MM.1S (cell line): ENCODE measurements around the gene ANKRD65.

Source experiments
- EZH2 ChIP-seq: fragments of 300-600 bp; sonication (generic); optimal IDR thresholded peaks from 2 replicates; pipeline ENCODE3; 2017; ENCODE audit warnings: low read depth, mild to moderate bottlenecking, antibody characterized with exemption, low read length, mixed read lengths
- EZH2phosphoT487 ChIP-seq: fragments of 300-600 bp; sonication (generic); IDR thresholded peaks from 2 replicates; pipeline ENCODE4 v1.6.1; 2018; ENCODE audit warnings: antibody characterized with exemption, low read length
- TF ChIP-seq, protein P1 (sequence below): fragments of 300-600 bp; sonication (generic); IDR thresholded peaks from 2 replicates; pipeline ENCODE4 v1.5.1; 2016; ENCODE audit warnings: antibody characterized with exemption, low read length, mixed read lengths

DNA sequence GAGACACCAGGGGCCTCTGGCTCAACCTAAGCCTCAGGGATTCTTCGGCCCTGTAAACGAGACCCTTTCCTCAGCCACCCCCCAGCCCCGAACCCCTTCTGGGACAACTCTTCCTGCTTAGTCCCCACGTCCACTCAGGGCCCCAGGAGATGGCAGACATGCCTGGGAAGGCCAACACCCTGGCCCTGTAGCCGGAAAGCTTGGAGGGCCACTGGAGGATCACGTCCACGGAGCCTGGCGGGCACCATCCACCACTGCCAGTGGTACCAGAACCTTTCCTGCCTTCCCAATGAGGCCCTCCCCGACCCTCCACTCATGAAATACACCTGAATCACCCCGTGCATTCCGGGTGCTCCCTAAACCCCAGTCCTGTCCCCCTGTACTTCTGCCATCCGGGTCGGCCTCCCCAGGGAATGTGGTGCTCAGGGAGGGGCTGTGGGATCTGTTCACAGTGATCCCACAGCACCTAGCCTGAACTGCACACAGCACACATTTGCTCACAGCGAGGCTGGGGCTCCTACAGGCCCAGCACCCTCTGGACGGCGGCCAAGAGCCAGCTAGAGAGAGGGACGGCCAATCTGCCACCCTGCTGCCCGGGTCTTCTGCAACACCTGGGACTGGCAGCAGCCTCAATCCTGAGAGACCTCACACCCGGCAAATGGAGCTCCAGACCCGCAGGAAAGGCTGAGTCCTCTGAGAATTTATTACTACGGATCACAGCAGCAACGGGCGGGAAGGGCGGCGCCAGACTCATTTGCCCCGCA is 47.8 kb downstream of the ANKRD65 start:
- TF ChIP-seq, protein P1, sequence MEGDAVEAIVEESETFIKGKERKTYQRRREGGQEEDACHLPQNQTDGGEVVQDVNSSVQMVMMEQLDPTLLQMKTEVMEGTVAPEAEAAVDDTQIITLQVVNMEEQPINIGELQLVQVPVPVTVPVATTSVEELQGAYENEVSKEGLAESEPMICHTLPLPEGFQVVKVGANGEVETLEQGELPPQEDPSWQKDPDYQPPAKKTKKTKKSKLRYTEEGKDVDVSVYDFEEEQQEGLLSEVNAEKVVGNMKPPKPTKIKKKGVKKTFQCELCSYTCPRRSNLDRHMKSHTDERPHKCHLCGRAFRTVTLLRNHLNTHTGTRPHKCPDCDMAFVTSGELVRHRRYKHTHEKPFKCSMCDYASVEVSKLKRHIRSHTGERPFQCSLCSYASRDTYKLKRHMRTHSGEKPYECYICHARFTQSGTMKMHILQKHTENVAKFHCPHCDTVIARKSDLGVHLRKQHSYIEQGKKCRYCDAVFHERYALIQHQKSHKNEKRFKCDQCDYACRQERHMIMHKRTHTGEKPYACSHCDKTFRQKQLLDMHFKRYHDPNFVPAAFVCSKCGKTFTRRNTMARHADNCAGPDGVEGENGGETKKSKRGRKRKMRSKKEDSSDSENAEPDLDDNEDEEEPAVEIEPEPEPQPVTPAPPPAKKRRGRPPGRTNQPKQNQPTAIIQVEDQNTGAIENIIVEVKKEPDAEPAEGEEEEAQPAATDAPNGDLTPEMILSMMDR = no peak
- TF ChIP-seq EZH2 = no peak
- TF ChIP-seq EZH2phosphoT487 = no peak
